Natural killer cell (primary cell): ENCODE results near the gene PRDM1. TPM values are rescaled to one million over a fixed set of nuclear protein-coding genes. Genes with fewer than 3 reads are reported as not detected.

Source experiments
- ATAC-seq, 3 donors: fragments of 150-1000 bp in 2 of 3; fragments of 200-7000 bp in 1 of 3; cut with Tn5 transposase; 1 replicate in 1 of 3; 2 replicates in 2 of 3; pipeline ENCODE4 v1.10.0; 2021; ENCODE audit warnings: mild to moderate bottlenecking in 2 of 3, moderate library complexity in 2 of 3
- DNase-seq, 2 donors: peaks; one replicate each; pipeline versions ENCODE4 v3.0.0 to v3.0.0-alpha.2; 2013 to 2021; ENCODE audit warnings: mixed read lengths in 1 of 2
- H3K27ac ChIP-seq: one replicate; pipeline ENCODE4 v1.5.1; 2013; ENCODE audit warnings: mild to moderate bottlenecking, low read length
- H3K27me3 ChIP-seq: one replicate; pipeline ENCODE4 v1.6.1; 2013; ENCODE audit warnings: low read length; ENCODE audit not compliant: control insufficient read depth, insufficient read depth
- H3K36me3 ChIP-seq: one replicate; pipeline ENCODE4 v1.6.1; 2013; ENCODE audit warnings: low read length; ENCODE audit not compliant: control insufficient read depth, insufficient read depth
- H3K4me1 ChIP-seq: one replicate; pipeline ENCODE4 v1.6.1; 2013; ENCODE audit warnings: low read length; ENCODE audit not compliant: control insufficient read depth, insufficient read depth
- H3K4me3 ChIP-seq: one replicate; pipeline ENCODE4 v1.5.1; 2013; ENCODE audit warnings: low read length
- H3K9me3 ChIP-seq: one replicate; pipeline ENCODE4 v1.6.1; 2013; ENCODE audit warnings: low read length; ENCODE audit not compliant: control insufficient read depth, insufficient read depth
- H3K27ac Mint-ChIP-seq, 2 donors: one replicate each; pipeline ENCODE4 v1.8.0; 2022; ENCODE audit warnings: mild to moderate bottlenecking in 2 of 2, mixed read lengths in 2 of 2, moderate library complexity in 1 of 2
- H3K27me3 Mint-ChIP-seq, 2 donors: one replicate each; pipeline ENCODE4 v1.8.0; 2022; ENCODE audit warnings: low read depth in 2 of 2, mixed read lengths in 2 of 2
- H3K36me3 Mint-ChIP-seq: one replicate; pipeline ENCODE4 v1.8.0; 2022; ENCODE audit warnings: mixed read lengths
- H3K4me1 Mint-ChIP-seq, 2 donors: one replicate each; pipeline ENCODE4 v1.8.0; 2022; ENCODE audit warnings: mixed read lengths in 2 of 2
- H3K4me3 Mint-ChIP-seq: one replicate; pipeline ENCODE4 v1.8.0; 2022; ENCODE audit warnings: mild to moderate bottlenecking, moderate library complexity, mixed read lengths
- H3K9me3 Mint-ChIP-seq, 2 donors: one replicate each; pipeline ENCODE4 v1.8.0; 2022; ENCODE audit warnings: mixed read lengths in 2 of 2
- CTCF ChIP-seq: fragments of 200-600 bp; IDR thresholded peaks from one replicate; pipeline ENCODE4 v1.8.0; 2022; ENCODE audit warnings: antibody characterized with exemption
- WGBS: methylation state at CpG from one replicate; pipeline ENCODE4 v1.1.7; 2013; ENCODE audit warnings: missing lambda C conversion rate; ENCODE audit not compliant: insufficient coverage; 5-methylcytosine and 5-hydroxymethylcytosine counted together
- intact Hi-C: fragments of 100-400 bp; cut with micrococcal nuclease; formaldehyde crosslinking; loops from one replicate; pipeline ENCODE4 v1.14.2; 2022
- total RNA-seq, 4 donors: library from RNA; stranded (reverse); fragments of 120-200 nt in 1 of 4; gene quantifications; one replicate each; pipeline versions ENCODE4 v1.2.3 to v1.2.4, GENCODE V29; 2013 to 2022

The PRDM1 gene
- total RNA-seq, 3 donors from 2014 or later (not counting 1 experiment from before 2014, with no cell fraction given): 165 to 180 (median 177) TPM

GRCh38 chr6:106072501-106073090 is 13.5 kb upstream of the PRDM1 start:
- 90% methylated on average over 6 of the region's 8 CpGs for WGBS
- Mint-ChIP-seq H3K27me3 (peaks cover 6 to 11% of the 10 kb centered on the region in 2 donors), H3K4me1 (no peaks in the 10 kb centered on the region), H3K27ac (no peak overlapping the region), H3K4me3 (no peak overlapping the region), H3K9me3 (no peaks in the 10 kb centered on the region), H3K36me3 (no peaks in the 10 kb centered on the region)
- intact Hi-C loops: no loop called here
- no peaks in the 10 kb centered on the region for H3K36me3 ChIP-seq
- no peak for ATAC-seq
- no peak for TF ChIP-seq CTCF
- no peak for DNase-seq
- no peaks in the 10 kb centered on the region for H3K9me3 ChIP-seq
- no peak overlapping the region for H3K4me3 ChIP-seq
- H3K27ac ChIP-seq: no peak overlapping the region
- no peaks in the 10 kb centered on the region for H3K27me3 ChIP-seq
- H3K4me1 ChIP-seq: no peaks in the 10 kb centered on the region

GRCh38 chr6:106074146-106074545 is 12.0 kb upstream of the PRDM1 start:
- TF ChIP-seq CTCF: no peak
- no peak overlapping the region for H3K4me3 ChIP-seq
- no peaks in the 10 kb centered on the region for H3K9me3 Mint-ChIP-seq
- ATAC-seq (no peak), DNase-seq (no peak)
- peaks cover 5 to 9% of the 10 kb centered on the region in 2 donors for H3K27me3 Mint-ChIP-seq
- H3K36me3 ChIP-seq: no peaks in the 10 kb centered on the region
- no peaks in the 10 kb centered on the region for H3K9me3 ChIP-seq
- H3K4me1 ChIP-seq: no peaks in the 10 kb centered on the region
- H3K27me3 ChIP-seq: no peaks in the 10 kb centered on the region
- intact Hi-C loops: no loop called here
- H3K36me3 Mint-ChIP-seq: no peaks in the 10 kb centered on the region
- H3K27ac Mint-ChIP-seq: no peak overlapping the region
- no peaks in the 10 kb centered on the region for H3K4me1 Mint-ChIP-seq
- no peak overlapping the region for H3K4me3 Mint-ChIP-seq
- H3K27ac ChIP-seq: no peak overlapping the region
- 100% methylated on average over 1 of the region's 3 CpGs for WGBS

- Mint-ChIP-seq H3K36me3 (no peaks in the 10 kb centered on the region), H3K4me3 (no peak overlapping the region), H3K27ac (no peak overlapping the region), H3K9me3 (no peaks in the 10 kb centered on the region), H3K4me1 (no peaks in the 10 kb centered on the region), H3K27me3 (no peaks in the 10 kb centered on the region)
- ATAC-seq: no peak
- Histone ChIP-seq H3K9me3 (no peaks in the 10 kb centered on the region), H3K4me1 (no peaks in the 10 kb centered on the region), H3K27me3 (no peaks in the 10 kb centered on the region), H3K36me3 (no peaks in the 10 kb centered on the region), H3K27ac (no peak overlapping the region), H3K4me3 (no peak overlapping the region)
- DNase-seq: no peak
- 80% methylated on average over 2 of the region's 3 CpGs for WGBS
- intact Hi-C loops: no loop called here
- no peak for TF ChIP-seq CTCF
Measured at GRCh38 chr6:106076139-106076538, 10.0 kb upstream of the PRDM1 start.

GRCh38 chr6:106077170-106077569 is 9.0 kb upstream of the PRDM1 start:
- DNase-seq: no peak
- no peaks in the 10 kb centered on the region for H3K36me3 Mint-ChIP-seq
- WGBS: 100% methylated on average over 3 of the region's 3 CpGs
- H3K27ac Mint-ChIP-seq: no peak overlapping the region
- Histone ChIP-seq H3K36me3 (no peaks in the 10 kb centered on the region), H3K4me1 (no peaks in the 10 kb centered on the region), H3K4me3 (no peak overlapping the region), H3K27me3 (no peaks in the 10 kb centered on the region), H3K9me3 (no peaks in the 10 kb centered on the region), H3K27ac (no peak overlapping the region)
- no peak for ATAC-seq
- H3K27me3 Mint-ChIP-seq: no peaks in the 10 kb centered on the region
- no peaks in the 10 kb centered on the region for H3K9me3 Mint-ChIP-seq
- TF ChIP-seq CTCF: no peak
- H3K4me1 Mint-ChIP-seq: no peaks in the 10 kb centered on the region
- no peak overlapping the region for H3K4me3 Mint-ChIP-seq
- intact Hi-C loops: no loop called here
